Stimulated activated CD4-positive, alpha-beta T cell treated with anti-CD3 and anti-CD28 coated beads, Interleukin-15, amount 100 ng/mL, for 48 hours (primary cell): ENCODE measurements around the gene HUNK.
"Not testable (repeated sequence)": the region's sequence is repeated elsewhere in the genome, so short reads cannot be mapped to it uniquely, and the experiment has no call there.

ENCODE experiments used
- DNase-seq, 2 donors: peaks; one replicate each; pipeline ENCODE4 v3.0.0-alpha.2; 2020; ENCODE audit warnings: low read depth in 2 of 2

The HUNK gene

GRCh38 chr21:31872452-31873274 lies at the start of gene HUNK:
HUNK (plus strand) TSS chr21:31873020; CDS start chr21:31873675, 655 bp downstream.
- DNase-seq = no peak

GRCh38 chr21:31829736-31830472 lies 42.9 kb upstream of the HUNK start:
- no peak for DNase-seq

GRCh38 chr21:31830701-31831100 lies 42.1 kb upstream of the HUNK start:
- no peak for DNase-seq

GRCh38 chr21:31837041-31837440 lies 35.8 kb upstream of the HUNK start:
- no peak for DNase-seq

DNA sequence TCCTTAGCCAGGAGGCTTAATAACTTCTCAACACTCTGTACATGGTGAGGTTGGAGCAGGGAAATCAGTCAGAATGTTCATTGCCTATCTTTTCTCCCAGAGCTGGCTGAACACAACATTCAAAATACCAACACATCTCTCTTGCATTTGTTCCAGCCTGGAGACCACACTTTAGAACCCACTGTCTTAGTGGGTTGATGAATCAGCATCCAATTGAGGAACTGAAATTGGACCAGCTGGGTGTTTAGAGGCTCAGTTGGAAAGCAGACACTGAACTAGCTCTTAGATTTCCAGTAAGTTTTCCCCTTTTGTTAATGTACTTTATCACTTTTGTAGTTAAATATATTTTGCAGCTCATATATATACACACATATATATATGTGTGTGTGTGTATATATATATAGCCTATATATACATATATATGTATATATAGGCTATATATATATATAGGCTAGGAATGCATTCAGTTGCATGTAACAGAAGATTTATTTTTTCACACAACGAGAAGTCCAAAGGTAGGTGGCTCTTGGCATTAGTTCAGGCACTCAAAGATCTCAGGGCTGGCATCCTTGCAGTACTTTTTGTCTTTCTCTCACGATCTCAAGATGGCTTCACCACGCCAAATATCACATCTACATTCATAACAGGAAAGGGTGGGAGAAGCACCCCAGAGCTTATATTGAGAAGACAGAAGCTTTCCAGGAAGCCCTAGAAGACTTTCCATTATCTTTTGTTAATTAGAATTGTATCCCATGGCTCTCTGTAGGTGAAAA lies 35.0 kb upstream of the HUNK start:
- no peak for DNase-seq

GRCh38 chr21:31838586-31839355 lies 34.0 kb upstream of the HUNK start:
- DNase-seq = no peak

DNA sequence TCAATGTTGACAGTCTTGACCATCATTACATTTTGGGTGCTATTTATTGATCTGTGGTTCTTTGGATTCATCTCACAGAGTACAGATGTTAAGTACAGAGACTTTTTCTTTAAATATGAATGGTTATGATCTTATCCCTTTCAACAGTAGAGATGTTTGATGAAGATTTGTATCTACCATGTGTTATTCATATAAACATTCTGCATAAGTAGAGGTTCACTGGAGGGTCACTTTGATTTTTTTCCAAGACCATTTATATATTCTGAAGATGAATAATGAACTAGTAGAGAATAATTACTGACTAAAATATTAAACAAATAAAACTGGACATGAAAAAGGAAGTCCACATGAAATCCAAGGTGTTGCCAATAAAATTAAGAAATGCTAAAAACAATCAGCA lies 28.6 kb upstream of the HUNK start:
- no peak for DNase-seq

- DNase-seq = no peak
Measured at GRCh38 chr21:31845151-31845729, 27.6 kb upstream of the HUNK start.

GRCh38 chr21:31846690-31847089 lies 26.1 kb upstream of the HUNK start:
- no peak for DNase-seq

- DNase-seq = no peak
Measured at GRCh38 chr21:31847761-31848160, 25.1 kb upstream of the HUNK start.

GRCh38 chr21:31848326-31848985 lies 24.4 kb upstream of the HUNK start:
- no peak for DNase-seq

DNA sequence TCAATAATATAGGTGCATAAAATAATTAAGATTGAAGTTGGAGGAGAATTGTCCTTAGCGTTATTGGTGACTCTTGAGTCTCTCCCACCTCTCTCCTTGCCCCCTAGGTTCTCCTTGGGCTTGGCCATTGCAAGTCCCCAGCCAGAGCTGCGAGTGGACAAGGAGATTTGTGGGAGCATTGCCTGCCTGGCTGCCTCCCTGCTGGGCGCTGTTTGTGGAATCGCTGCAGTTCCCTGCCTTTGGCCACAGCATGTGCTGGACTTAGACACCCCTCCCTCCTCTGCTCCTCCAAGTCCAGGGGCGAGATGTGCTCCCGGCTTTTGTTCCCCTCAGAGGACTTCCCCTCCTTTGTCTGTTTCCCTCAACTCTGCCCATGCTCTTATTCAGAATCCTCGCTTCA lies 21.9 kb upstream of the HUNK start:
- DNase-seq = no peak

GRCh38 chr21:31855180-31855579 lies 17.6 kb upstream of the HUNK start:
- no peak for DNase-seq

DNA sequence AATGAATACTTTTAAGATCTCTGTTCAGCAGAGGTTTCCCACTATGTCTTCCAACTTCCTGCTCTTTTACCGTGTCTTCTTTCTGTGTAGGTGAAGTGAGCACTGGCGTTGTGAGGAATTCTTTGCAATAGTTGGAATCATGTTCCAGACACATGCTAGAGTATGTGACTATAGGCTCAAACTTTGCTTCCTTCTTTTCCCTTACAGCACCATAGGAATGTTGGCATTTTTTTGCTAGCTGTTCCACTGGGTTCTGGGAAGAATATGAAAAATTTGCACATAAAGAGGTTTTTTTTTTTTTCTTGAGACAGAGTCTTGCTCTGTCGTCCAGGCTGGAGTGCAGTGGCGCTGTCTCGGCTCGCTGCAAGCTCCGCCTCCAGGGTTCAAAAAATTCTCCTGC lies 15.7 kb upstream of the HUNK start:
- DNase-seq = no peak

DNA sequence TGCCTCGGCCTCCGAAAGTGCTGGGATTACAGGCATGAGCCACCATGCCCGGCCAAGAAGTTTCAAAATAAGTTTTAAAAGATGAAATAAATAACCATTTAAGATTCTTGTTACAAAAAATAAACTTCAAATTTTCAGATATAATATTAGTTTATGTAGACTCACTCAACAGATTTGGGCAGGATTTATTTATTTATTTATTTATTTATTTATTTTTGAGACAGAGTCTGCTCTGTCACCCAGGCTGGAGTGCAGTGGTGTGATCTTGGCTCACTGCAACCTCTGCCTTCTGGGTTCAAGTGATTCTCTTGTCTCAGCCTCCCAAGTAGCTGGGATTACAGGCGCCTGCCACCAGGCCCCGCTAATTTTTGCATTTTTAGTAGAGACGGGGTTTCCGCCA lies 15.2 kb upstream of the HUNK start:
- DNase-seq = not testable (repeated sequence)

- no peak for DNase-seq
Measured at GRCh38 chr21:31860851-31861250, 12.0 kb upstream of the HUNK start.

DNA sequence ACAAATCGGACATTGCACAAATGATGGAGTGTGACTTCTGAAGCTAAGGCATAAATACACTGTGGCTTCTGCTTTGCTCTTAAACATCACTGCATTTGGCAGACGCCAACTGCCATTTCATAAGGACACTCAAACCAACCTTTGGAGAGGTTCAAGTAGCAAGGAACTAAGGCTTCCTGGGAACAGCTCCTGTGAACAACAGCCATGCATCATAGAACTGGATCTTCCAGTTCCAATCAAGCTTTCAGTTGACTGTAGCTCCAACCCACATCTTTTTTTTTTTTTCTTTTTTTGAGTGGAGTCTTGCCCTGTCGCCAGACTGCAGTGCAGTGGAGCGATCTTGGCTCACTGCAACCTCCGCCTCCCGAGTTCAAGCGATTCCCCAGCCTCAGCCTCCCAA lies 10.7 kb upstream of the HUNK start:
- DNase-seq = no peak

DNA sequence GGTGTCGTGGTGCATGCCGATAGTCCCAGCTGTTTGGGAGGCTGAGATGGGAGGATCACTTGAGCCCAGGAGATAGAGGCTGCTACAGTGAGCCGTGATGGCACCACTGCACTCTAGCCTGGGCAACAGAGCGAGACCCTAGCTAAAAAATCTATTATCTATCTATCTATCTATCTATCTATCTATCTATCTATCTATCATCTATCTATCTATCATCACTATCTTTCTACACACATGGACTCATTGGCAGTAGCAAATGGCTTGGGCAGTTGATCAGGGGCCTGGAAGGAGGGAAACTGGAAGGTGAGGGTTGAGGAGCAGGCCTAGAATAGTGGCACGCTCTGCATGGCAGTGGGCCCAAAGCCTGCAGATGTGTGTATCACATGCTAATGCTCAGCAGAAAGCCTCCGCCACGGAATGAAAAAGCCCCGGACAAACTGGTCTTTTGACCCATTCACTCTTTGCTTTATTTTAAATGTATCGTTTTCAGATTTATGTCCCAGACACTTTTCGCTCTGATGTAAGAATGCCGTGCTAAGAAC lies 7.3 kb upstream of the HUNK start:
- DNase-seq = no peak

DNA sequence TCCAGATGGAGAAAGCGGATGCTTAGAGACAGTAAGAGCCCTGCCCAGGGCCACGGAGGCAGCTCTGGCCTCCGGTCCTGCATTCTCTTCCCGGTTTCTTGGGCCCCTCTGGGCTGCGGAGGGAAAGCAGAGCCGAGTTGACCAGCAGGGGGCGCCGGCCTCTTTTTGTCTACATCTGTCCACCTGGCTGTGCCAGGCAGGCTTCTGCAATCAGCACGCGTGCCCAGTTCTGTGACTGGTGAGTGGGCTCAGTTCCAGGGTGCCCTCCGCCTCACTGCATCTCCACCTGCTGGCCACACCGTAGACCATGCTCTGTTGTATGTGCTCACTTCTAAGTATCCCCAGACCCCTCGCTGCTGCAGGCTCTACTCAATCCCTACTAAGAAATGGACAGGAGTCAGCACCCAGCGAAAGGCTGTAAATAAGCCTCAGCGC lies 6.7 kb upstream of the HUNK start:
- peak; percentile 44 to 68 for DNase-seq

GRCh38 chr21:31869750-31870149 lies 3.1 kb upstream of the HUNK start:
- no peak for DNase-seq
